HG03045 (cell line): ENCODE data around the gene MAPKAP1.

ENCODE experiments used
- ATAC-seq: cut with Tn5 transposase; IDR thresholded peaks from one replicate; pipeline ENCODE4 v1.9.1; 2021; ENCODE audit warnings: mild to moderate bottlenecking, moderate library complexity; ENCODE audit not compliant: unreplicated experiment

Gene MAPKAP1

DNA sequence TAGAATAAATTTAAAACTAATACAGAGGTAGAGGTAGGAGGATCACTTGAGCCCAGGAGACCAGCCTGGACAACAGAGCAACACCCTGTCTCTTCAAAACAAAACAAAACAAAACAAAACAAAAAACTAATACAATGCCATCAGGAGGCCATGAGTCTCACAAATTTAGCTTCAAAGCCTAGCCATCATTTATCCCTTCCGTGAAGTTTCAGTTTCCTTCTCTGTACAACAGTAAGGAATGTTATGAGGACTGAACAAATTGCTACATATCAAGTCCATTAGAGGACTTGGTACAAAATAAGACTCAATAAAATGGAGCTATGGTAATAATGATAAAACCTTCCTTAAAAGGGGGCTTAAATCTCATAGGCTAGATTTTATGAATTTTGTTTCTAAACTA is 60.8 kb downstream of the MAPKAP1 start:
- ATAC-seq, result peak; percentile 24

DNA sequence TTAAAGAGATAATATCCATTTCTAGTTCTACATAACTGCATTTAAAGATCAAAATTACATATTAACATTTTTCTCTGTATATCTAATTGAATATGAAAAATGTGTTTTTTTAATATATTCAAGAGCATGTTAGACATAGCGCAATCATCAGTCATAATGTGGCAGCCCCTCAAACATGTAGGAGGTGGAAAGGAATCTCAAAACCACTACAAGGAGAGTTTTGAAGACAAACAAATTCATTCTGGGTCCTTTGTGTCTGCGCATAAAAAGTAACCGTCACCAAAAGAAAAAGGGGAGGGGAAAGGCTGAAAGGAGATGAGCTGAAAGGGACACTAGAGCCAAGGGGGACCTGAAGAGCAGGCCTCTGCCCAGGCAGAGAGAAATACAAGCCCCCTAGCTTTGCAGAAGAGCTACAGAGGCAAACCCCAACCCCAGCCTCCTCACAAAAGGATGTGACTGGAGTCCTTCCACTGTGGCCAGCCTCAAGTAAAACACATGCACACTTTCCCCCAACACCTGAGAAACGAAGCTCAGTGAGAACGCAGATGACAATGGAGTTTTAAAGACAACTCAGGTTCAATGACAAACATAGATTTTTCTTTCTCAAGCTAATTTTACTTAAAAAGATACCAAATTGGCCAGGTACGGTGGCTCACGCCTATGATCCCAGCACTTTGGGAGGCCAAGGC is 62.0 kb downstream of the MAPKAP1 start:
- ATAC-seq, result no peak

- ATAC-seq, result no peak
These were observed 64.7 kb downstream of the MAPKAP1 start for GRCh38 chr9:125642311-125642710.

GRCh38 chr9:125639057-125639456 is 68.0 kb downstream of the MAPKAP1 start:
- no peak for ATAC-seq

GRCh38 chr9:125638239-125639045 is 68.6 kb downstream of the MAPKAP1 start:
- ATAC-seq, result no peak

DNA sequence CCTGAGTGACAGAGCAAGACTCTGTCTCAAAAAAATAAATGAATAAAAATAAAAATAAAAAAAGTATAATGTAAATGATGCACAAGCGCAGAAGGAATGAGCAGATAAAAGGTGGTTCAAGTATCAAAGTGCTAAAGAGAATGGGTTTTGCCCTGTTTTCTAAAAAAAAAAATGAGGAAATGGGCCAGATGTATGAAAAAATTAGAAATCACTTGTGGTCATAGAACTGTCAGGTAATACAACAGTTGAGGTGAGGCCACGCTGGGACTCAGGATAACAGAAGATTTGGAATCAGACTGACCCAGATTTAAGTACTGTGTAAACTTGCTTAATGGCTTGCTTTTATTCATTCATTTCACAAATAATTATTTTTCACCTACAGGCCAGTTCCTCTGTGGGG is 69.8 kb downstream of the MAPKAP1 start:
- no peak for ATAC-seq

GRCh38 chr9:125635888-125636287 is 71.1 kb downstream of the MAPKAP1 start:
- ATAC-seq, result no peak

GRCh38 chr9:125634040-125634717 is 72.8 kb downstream of the MAPKAP1 start:
- no peak for ATAC-seq

DNA sequence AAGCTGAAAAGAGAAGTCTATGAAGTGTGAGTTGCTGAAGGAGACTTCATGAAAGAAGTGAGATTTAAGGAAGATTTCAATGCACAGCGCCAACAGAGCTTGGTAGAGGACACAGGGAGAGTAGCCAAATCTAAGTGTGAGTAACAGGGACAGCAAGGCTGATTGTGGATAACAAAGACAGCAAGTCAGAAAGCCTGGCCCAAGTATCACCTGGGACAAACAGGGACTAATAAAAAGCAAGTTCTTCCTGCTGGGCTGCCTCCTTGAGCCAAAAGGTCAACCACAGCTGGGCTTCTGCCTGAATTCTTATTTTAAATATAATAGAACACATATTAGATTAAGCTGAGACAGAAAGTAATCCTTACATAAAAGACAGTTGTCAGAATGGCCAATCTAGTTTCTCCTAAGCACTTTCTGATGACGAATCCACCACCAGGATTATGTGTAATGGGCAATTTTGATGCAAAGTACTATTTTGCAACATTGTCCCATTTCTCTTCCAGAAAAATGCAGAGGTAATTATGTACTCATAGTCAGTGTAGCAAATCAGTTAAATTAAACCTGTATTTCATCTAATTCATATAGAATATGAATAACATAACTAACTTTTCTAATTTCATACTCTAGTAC is 73.8 kb downstream of the MAPKAP1 start:
- ATAC-seq, result no peak

DNA sequence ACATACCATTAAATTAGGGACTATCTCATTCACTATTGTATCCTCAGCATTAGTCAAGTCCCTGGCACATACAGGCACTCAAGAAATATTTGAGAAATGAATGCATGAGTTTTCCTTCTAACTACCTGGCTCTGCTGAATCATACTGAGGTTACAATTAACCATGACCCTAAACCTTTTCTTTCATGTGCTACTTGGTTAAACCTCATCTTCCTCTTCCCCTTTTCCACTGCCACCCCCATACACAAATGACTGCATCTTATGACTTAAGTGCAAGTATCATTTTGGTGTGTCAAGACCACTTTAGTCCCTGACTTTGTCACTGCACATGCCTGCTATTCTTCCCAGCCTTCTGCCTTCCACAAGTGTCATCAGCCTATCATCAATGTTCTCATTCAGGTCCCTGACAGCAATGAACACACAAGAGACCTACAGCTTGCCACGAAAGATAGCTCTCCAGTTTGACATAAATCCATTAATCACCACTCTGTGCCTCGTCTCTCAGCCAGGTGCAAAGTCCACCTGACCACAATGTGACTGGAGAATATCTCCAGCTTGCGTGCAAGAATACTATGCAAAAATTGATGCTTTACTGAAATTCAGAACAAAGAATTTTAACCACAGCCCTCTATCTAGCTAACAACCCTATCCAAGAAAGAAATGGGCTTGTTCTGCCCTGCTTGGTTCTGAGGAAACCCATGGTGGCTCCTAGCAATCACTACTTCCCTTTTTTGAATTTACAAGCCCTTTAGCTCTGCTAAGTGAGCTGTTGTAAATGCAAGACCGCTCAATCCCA is 74.5 kb downstream of the MAPKAP1 start:
- peak; percentile 57 for ATAC-seq

GRCh38 chr9:125631391-125632085 is 75.5 kb downstream of the MAPKAP1 start:
- peak; percentile 35 for ATAC-seq

DNA sequence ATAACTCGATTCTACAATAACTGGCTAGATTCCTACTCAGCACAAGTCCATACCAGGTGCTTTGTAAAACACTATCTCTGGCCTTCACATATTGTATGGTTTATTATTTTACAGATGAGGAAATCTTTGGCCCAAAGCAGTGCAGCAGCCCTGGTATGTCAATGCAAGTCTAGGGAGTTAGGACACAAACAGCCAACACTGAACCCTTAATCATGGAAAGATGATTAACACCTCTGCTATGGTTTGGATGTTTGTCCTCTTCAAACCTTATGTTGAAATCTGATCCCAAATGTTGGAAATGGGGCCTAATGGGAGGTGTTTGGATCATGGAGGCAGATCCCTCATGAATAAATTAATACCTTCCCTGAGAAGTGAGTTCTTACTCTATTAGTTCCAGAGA is 76.6 kb downstream of the MAPKAP1 start:
- no peak for ATAC-seq

- ATAC-seq, result no peak
These were observed 77.6 kb downstream of the MAPKAP1 start for GRCh38 chr9:125629446-125629845.

DNA sequence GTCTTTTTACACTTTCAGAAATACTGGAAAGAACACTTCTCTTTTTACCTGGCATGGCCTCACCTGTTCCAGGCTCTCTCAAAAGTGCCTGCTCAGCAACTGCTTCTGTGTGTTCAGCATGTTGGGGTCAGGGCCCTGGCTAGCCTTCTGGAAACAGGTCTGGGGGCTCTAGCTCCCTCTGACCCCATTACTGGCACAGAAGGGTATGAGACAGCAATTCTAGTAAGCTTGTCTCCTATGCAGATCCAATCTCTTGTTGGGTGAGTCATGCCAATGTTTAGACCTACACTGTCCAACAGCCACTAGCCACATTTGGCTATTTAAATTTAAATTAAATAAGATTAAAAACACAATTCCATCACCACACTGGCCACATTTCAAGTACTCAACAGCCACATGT is 80.8 kb downstream of the MAPKAP1 start:
- ATAC-seq, result no peak

GRCh38 chr9:125621170-125621569 is 85.8 kb downstream of the MAPKAP1 start:
- no peak for ATAC-seq

DNA sequence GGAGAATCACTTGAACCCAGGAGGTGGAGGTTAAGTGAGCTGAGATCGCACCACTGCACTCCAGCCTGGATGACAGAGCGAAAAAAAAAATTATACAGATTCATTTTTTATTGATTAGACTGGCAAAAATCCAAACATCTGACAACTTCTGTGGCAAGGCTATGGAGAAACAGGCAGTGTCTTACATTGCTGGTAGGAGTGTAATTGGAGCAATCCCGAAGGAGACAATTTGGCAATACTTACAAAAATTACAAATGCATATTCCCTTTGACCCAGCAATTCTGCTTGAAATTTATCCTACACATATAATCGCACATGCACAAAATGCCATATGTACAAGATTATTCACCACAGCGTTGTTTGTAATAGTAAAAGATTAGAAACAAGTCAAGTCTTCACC is 86.8 kb downstream of the MAPKAP1 start:
- ATAC-seq, result no peak

DNA sequence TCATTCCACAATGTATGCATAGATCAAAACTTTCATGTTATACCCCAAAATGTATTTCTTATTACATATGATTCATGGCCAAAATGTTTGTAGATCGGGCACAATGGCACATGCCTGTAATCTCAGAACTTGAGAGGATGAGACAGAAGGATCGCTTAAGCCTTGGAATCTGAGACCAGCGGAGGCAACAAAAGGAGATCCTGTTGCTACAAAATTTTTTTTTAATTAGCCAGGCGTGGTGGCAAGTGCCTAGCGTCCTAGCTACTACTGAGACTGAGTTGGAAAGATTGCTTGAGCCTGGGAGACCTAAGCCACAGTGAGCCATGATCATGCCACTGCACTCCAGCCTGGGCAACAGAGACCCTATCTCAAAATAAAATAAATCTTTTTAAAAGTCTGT is 89.9 kb downstream of the MAPKAP1 start:
- ATAC-seq, result no peak

GRCh38 chr9:125613141-125613540 is 93.9 kb downstream of the MAPKAP1 start:
- ATAC-seq, result no peak

DNA sequence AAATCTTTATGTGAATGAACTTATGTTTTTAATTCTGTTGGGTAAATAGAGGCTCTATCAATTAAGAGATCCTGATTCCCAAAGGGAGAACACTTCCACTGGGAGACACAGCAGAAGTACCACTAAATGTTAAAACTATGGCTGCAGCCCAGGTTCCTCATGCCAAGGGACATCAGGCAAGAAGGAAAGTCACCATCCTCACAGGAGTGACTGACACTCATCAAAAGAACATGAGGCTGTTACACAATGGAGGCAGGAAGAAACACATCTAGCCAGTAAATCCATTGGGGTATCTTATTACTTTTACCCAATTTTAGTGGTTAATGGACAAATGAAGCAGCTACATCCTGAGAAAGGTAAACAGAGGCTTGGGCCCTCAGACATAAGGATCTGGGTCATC is 94.4 kb downstream of the MAPKAP1 start:
- no peak for ATAC-seq
